ENCODE data around the gene P2RY6.

DNA sequence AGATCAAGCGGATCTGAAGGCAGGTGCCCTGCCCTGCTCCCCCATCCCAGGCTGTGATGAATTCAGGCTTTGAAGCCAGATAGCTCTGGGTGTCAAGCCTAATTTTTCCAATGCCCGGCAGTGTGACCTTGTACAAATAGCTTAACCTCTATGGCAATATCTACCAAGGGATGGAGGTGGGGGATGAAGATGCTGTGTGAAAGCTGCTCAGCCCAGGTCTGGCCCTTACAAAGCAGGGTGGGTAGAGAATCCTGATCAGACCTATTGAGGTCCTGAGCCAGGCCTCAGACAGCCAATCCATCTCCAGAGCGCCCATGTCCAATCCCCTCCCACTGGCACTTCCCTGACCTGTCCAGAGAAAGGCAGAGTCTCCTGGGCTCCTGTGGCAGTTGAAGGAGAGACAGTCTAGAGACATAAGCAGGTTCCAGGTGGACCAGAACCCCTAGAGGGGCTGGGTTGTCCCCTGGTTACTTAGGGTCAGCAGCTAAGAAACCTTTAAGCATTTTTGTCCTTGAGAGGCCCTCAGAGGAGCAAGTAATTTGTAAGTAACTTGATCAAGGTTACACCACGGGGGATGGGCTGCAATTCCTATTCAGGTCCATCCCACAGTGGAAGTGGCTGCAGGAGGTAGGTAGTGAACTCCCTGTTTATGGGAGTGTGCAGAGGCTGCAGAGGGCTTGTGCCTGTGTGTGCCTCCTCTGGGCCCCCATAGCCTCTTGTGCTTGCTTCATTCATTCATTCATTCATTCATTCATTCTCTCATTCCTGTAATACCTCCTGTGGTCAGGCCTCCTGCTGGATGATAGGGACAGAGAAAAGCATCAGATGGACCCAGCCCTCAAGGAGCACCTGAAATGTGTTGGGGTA lies 43.6 kb upstream of the P2RY6 start:
- TF ChIP-seq, protein P1, sequence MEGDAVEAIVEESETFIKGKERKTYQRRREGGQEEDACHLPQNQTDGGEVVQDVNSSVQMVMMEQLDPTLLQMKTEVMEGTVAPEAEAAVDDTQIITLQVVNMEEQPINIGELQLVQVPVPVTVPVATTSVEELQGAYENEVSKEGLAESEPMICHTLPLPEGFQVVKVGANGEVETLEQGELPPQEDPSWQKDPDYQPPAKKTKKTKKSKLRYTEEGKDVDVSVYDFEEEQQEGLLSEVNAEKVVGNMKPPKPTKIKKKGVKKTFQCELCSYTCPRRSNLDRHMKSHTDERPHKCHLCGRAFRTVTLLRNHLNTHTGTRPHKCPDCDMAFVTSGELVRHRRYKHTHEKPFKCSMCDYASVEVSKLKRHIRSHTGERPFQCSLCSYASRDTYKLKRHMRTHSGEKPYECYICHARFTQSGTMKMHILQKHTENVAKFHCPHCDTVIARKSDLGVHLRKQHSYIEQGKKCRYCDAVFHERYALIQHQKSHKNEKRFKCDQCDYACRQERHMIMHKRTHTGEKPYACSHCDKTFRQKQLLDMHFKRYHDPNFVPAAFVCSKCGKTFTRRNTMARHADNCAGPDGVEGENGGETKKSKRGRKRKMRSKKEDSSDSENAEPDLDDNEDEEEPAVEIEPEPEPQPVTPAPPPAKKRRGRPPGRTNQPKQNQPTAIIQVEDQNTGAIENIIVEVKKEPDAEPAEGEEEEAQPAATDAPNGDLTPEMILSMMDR (IDR thresholded peaks at IDR 0.05), result no peak
- no peak for TF ChIP-seq EP300 (IDR thresholded peaks at IDR 0.05)
